H9 (cell line): ENCODE results near the gene NHS. TPM values are rescaled to one million over a fixed set of nuclear protein-coding genes. Genes with fewer than 3 reads are reported as not detected.

Experiments used
- DNase-seq: peaks from one replicate; pipeline ENCODE4 v3.0.0-alpha.2; 2017
- H2AFZ ChIP-seq: one replicate; pipeline ENCODE4 v1.6.1; 2013; ENCODE audit warnings: mild to moderate bottlenecking, low read length, control low read depth, moderate library complexity
- H2AK5ac ChIP-seq: 2 replicates; pipeline ENCODE4 v1.6.1; 2013; ENCODE audit warnings: low read length, control low read depth, mixed read lengths; ENCODE audit not compliant: insufficient read length
- H2BK120ac ChIP-seq: one replicate; pipeline ENCODE4 v1.6.1; 2013; ENCODE audit warnings: low read depth, mild to moderate bottlenecking, low read length, control low read depth, inconsistent platforms; ENCODE audit not compliant: poor library complexity, severe bottlenecking
- H2BK12ac ChIP-seq: 2 replicates; pipeline ENCODE4 v1.6.1; 2013; ENCODE audit warnings: low read length, control low read depth, mixed read lengths, low read depth; ENCODE audit not compliant: insufficient read length
- H2BK15ac ChIP-seq: 2 replicates; pipeline ENCODE4 v1.6.1; 2013; ENCODE audit warnings: low read depth, low read length, control low read depth
- H2BK20ac ChIP-seq: one replicate; pipeline ENCODE4 v1.6.1; 2013; ENCODE audit warnings: low read depth, mild to moderate bottlenecking, low read length, control low read depth, inconsistent platforms; ENCODE audit not compliant: poor library complexity, severe bottlenecking
- H2BK5ac ChIP-seq: 2 replicates; pipeline ENCODE4 v1.6.1; 2013; ENCODE audit warnings: low read length, control low read depth, mixed read lengths; ENCODE audit not compliant: insufficient read length
- H3K14ac ChIP-seq: 2 replicates; pipeline ENCODE4 v1.6.1; 2013; ENCODE audit warnings: low read length, control low read depth; ENCODE audit not compliant: insufficient read depth
- H3K18ac ChIP-seq: 2 replicates; pipeline ENCODE4 v1.6.1; 2013; ENCODE audit warnings: low read depth, mild to moderate bottlenecking, mixed read lengths, low read length, control low read depth; ENCODE audit not compliant: insufficient read length
- H3K23ac ChIP-seq: 2 replicates; pipeline ENCODE4 v1.6.1; 2013; ENCODE audit warnings: low read length, control low read depth, mixed read lengths, low read depth; ENCODE audit not compliant: insufficient read length
- H3K23me2 ChIP-seq: 2 replicates; pipeline ENCODE4 v1.6.1; 2013; ENCODE audit warnings: low read depth, mild to moderate bottlenecking, mixed read lengths, low read length, control low read depth; ENCODE audit not compliant: insufficient read length, poor library complexity, severe bottlenecking
- H3K27ac ChIP-seq: 2 replicates; pipeline ENCODE4 v1.5.1; 2013; ENCODE audit warnings: low read length, control low read depth, mixed read lengths, low read depth; ENCODE audit not compliant: insufficient read length
- H3K27me3 ChIP-seq: 2 replicates; pipeline ENCODE4 v1.6.1; 2013; ENCODE audit warnings: low read length, control low read depth, inconsistent platforms; ENCODE audit not compliant: insufficient read depth
- H3K4ac ChIP-seq: 2 replicates; pipeline ENCODE4 v1.6.1; 2013; ENCODE audit warnings: low read depth, mild to moderate bottlenecking, control low read depth, inconsistent platforms, low read length, moderate library complexity
- H3K4me1 ChIP-seq: 2 replicates; pipeline ENCODE4 v1.6.1; 2013; ENCODE audit warnings: low read length, control low read depth, inconsistent platforms; ENCODE audit not compliant: insufficient read depth
- H3K4me2 ChIP-seq: 2 replicates; pipeline ENCODE4 v1.6.1; 2013; ENCODE audit warnings: low read length, control low read depth, mixed read lengths; ENCODE audit not compliant: insufficient read length, insufficient read depth
- H3K56ac ChIP-seq: 2 replicates; pipeline ENCODE4 v1.6.1; 2013; ENCODE audit warnings: low read depth, mild to moderate bottlenecking, mixed read lengths, low read length, control low read depth; ENCODE audit not compliant: insufficient read length
- H3K79me1 ChIP-seq: 2 replicates; pipeline ENCODE4 v1.6.1; 2013; ENCODE audit warnings: low read depth, mild to moderate bottlenecking, moderate library complexity, low read length, control low read depth, inconsistent platforms; ENCODE audit not compliant: insufficient read depth, poor library complexity, severe bottlenecking
- H3K79me2 ChIP-seq: 2 replicates; pipeline ENCODE4 v1.6.1; 2013; ENCODE audit warnings: low read length, control low read depth, inconsistent platforms; ENCODE audit not compliant: insufficient read depth
- H3K9ac ChIP-seq: 2 replicates; pipeline ENCODE4 v1.6.1; 2013; ENCODE audit warnings: low read length, control low read depth, mixed read lengths; ENCODE audit not compliant: insufficient read length; ENCODE audit errors: extremely low read depth
- H3K9me3 ChIP-seq: one replicate; pipeline ENCODE4 v1.6.1; 2013; ENCODE audit warnings: low read depth, low read length, inconsistent platforms; ENCODE audit not compliant: control insufficient read depth
- H3T11ph ChIP-seq: one replicate; pipeline ENCODE4 v1.6.1; 2013; ENCODE audit warnings: mild to moderate bottlenecking, low read length, control low read depth, inconsistent platforms
- H4K20me1 ChIP-seq: one replicate; pipeline ENCODE4 v1.6.1; 2013; ENCODE audit not compliant: control insufficient read depth, insufficient read length, insufficient read depth
- H4K5ac ChIP-seq: 2 replicates; pipeline ENCODE4 v1.6.1; 2013; ENCODE audit warnings: low read depth, mild to moderate bottlenecking, mixed read lengths, low read length, control low read depth; ENCODE audit not compliant: insufficient read length
- H4K8ac ChIP-seq: replicated peaks from 2 replicates; pipeline ENCODE4 v1.6.1; 2013; ENCODE audit warnings: low read length, control low read depth, mixed read lengths, low read depth; ENCODE audit not compliant: insufficient read length
- H4K91ac ChIP-seq: 2 replicates; pipeline ENCODE4 v1.6.1; 2013; ENCODE audit warnings: low read depth, mild to moderate bottlenecking, moderate library complexity, mixed read lengths, low read length, control low read depth; ENCODE audit not compliant: insufficient read length
- H3K27ac Mint-ChIP-seq, 3 experiments: 2 replicates in 2 of 3; 3 replicates in 1 of 3; pipeline ENCODE4 v1.8.0; 2020 to 2021; ENCODE audit warnings: mixed read lengths in 3 of 3, mild to moderate bottlenecking in 1 of 3, moderate library complexity in 1 of 3
- H3K27me3 Mint-ChIP-seq: 2 replicates; pipeline ENCODE4 v1.8.0; 2021; ENCODE audit warnings: low read depth, mild to moderate bottlenecking, moderate library complexity, mixed read lengths
- H3K36me3 Mint-ChIP-seq, 3 experiments: 2 replicates in 2 of 3; 3 replicates in 1 of 3; pipeline ENCODE4 v1.8.0; 2020 to 2021; ENCODE audit warnings: low read depth in 3 of 3, mixed read lengths in 3 of 3; ENCODE audit not compliant: insufficient read depth in 1 of 3
- H3K4me1 Mint-ChIP-seq, 2 experiments: 2 replicates each; pipeline ENCODE4 v1.8.0; 2020; ENCODE audit warnings: mixed read lengths in 2 of 2
- H3K4me3 Mint-ChIP-seq, 2 experiments: 2 replicates in 1 of 2; 3 replicates in 1 of 2; pipeline ENCODE4 v1.8.0; 2020 to 2021; ENCODE audit warnings: mild to moderate bottlenecking in 2 of 2, mixed read lengths in 2 of 2, moderate library complexity in 1 of 2
- H3K9me3 Mint-ChIP-seq, 2 experiments: 2 replicates in 1 of 2; 3 replicates in 1 of 2; pipeline ENCODE4 v1.8.0; 2020; ENCODE audit warnings: mild to moderate bottlenecking in 2 of 2, mixed read lengths in 2 of 2, moderate library complexity in 1 of 2
- WGBS: extraction: QIAGEN DNeasy Blood & Tissue Kit; methylation state at CpG from one replicate; pipeline ENCODE4 v1.1.7; 2013; ENCODE audit warnings: missing lambda C conversion rate, low lambda C conversion rate, mixed read lengths; ENCODE audit not compliant: insufficient read length; ENCODE audit errors: extremely low coverage; 5-methylcytosine and 5-hydroxymethylcytosine counted together
- total RNA-seq: library from RNA; stranded (reverse); gene quantifications from 2 replicates; pipeline ENCODE4 v1.2.1, GENCODE V29; 2021
- TF ChIP-seq, protein P1 (sequence below): fragments of 200-600 bp; sonication (generic); conservative IDR thresholded peaks from 3 replicates; pipeline ENCODE4 v1.8.0; 2021; ENCODE audit warnings: antibody characterized with exemption, mild to moderate bottlenecking

The NHS gene
- total RNA-seq, 1 experiment from 2014 or later, result 8.7 TPM

- H3K4me3 Mint-ChIP-seq, result peak overlapping the region in 1 of 2 experiments; percentile 43; a peak in 3 of 5 replicates
These were observed 184.9 kb downstream of the NHS start for GRCh38 chrX:17559728-17560379.

More at GRCh38 chrX:17559728-17560379, 184.9 kb downstream of the NHS start:
- Histone ChIP-seq H2BK20ac (no peak overlapping the region), H3K4me1 (0 out of 2 replicates have a peak, but pooled peaks cover 3% of the 10 kb centered on the region), H3K79me1 (no peaks in the 10 kb centered on the region), H3K56ac (no peak overlapping the region), H3K4ac (no peak overlapping the region), H3K9me3 (peaks cover 5% of the 10 kb centered on the region), H4K91ac (no peak overlapping the region), H2BK120ac (no peak overlapping the region), H2BK12ac (no peak overlapping the region), H4K8ac (no peak overlapping the region), H3K27me3 (no peaks in the 10 kb centered on the region), H2AFZ (no peak overlapping the region), H3T11ph (no peak overlapping the region), H3K79me2 (no peaks in the 10 kb centered on the region), H2BK5ac (no peak overlapping the region), H3K18ac (no peak overlapping the region), H3K9ac (no peak overlapping the region), H4K20me1 (no peaks in the 10 kb centered on the region), H3K27ac (no peak overlapping the region), H3K23me2 (no peaks in the 10 kb centered on the region), H3K4me2 (peak overlapping the region; percentile 19), H2BK15ac (no peak overlapping the region), H4K5ac (no peak overlapping the region), H3K14ac (no peak overlapping the region), H2AK5ac (no peak overlapping the region), H3K23ac (no peak overlapping the region)
- DNase-seq, result no peak
- peaks cover 40 to 46% of the 10 kb centered on the region in 2 experiments for H3K4me1 Mint-ChIP-seq
- H3K27ac Mint-ChIP-seq, result peak overlapping the region; percentile 29 to 65 (median 40); a peak in 3 of 7 replicates
- TF ChIP-seq, protein P1, sequence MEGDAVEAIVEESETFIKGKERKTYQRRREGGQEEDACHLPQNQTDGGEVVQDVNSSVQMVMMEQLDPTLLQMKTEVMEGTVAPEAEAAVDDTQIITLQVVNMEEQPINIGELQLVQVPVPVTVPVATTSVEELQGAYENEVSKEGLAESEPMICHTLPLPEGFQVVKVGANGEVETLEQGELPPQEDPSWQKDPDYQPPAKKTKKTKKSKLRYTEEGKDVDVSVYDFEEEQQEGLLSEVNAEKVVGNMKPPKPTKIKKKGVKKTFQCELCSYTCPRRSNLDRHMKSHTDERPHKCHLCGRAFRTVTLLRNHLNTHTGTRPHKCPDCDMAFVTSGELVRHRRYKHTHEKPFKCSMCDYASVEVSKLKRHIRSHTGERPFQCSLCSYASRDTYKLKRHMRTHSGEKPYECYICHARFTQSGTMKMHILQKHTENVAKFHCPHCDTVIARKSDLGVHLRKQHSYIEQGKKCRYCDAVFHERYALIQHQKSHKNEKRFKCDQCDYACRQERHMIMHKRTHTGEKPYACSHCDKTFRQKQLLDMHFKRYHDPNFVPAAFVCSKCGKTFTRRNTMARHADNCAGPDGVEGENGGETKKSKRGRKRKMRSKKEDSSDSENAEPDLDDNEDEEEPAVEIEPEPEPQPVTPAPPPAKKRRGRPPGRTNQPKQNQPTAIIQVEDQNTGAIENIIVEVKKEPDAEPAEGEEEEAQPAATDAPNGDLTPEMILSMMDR, result no peak
- H3K27me3 Mint-ChIP-seq, result peaks cover 2% of the 10 kb centered on the region; the same call in 1 of the 2 replicates
- H3K36me3 Mint-ChIP-seq, result no peaks in the 10 kb centered on the region
- no CpG with 5 or more reads among the region's 8 CpGs for WGBS
- no peaks in the 10 kb centered on the region for H3K9me3 Mint-ChIP-seq
